Measurements from ENCODE around the gene DLGAP3.

GRCh38 chr1:34829250-34829649 lies 100.2 kb downstream of the DLGAP3 start:
- TF ChIP-seq CTCF (IDR thresholded peaks at IDR 0.05) (no peak), POLR2A (IDR thresholded peaks at IDR 0.05) (no peak)
